Stimulated activated CD8-positive, alpha-beta memory T cell treated with anti-CD3 and anti-CD28 coated beads, Interleukin-7, amount 100 ng/mL, for 24 hours (primary cell): ENCODE measurements around the gene ULK4.

Experiments
- DNase-seq: peaks from one replicate; pipeline ENCODE4 v3.0.0-alpha.2; 2020; ENCODE audit warnings: low read depth

ULK4 gene

GRCh38 chr3:41362638-41363559 lies 599.0 kb downstream of the ULK4 start:
- DNase-seq, result no peak

- no peak for DNase-seq
These were observed 604.6 kb downstream of the ULK4 start for GRCh38 chr3:41357271-41357670.

GRCh38 chr3:41356775-41357174 lies 605.1 kb downstream of the ULK4 start:
- no peak for DNase-seq

GRCh38 chr3:41352510-41352909 lies 609.4 kb downstream of the ULK4 start:
- no peak for DNase-seq

- no peak for DNase-seq
These were observed 611.5 kb downstream of the ULK4 start for GRCh38 chr3:41350441-41350840.

GRCh38 chr3:41348401-41348800 lies 613.5 kb downstream of the ULK4 start:
- DNase-seq, result no peak

- DNase-seq, result no peak
These were observed 615.1 kb downstream of the ULK4 start for GRCh38 chr3:41346698-41347270.

- no peak for DNase-seq
These were observed 616.1 kb downstream of the ULK4 start for GRCh38 chr3:41345788-41346187.

- DNase-seq, result no peak
These were observed 622.1 kb downstream of the ULK4 start for GRCh38 chr3:41339758-41340157.

- no peak for DNase-seq
These were observed 623.6 kb downstream of the ULK4 start for GRCh38 chr3:41338276-41338675.

- no peak for DNase-seq
These were observed 627.5 kb downstream of the ULK4 start for GRCh38 chr3:41334426-41334825.

GRCh38 chr3:41331041-41331440 lies 630.9 kb downstream of the ULK4 start:
- no peak for DNase-seq

GRCh38 chr3:41330465-41330864 lies 631.4 kb downstream of the ULK4 start:
- DNase-seq, result no peak

- DNase-seq, result no peak
These were observed 632.0 kb downstream of the ULK4 start for GRCh38 chr3:41329881-41330280.

GRCh38 chr3:41328926-41329325 lies 633.0 kb downstream of the ULK4 start:
- no peak for DNase-seq

- DNase-seq, result no peak
These were observed 634.2 kb downstream of the ULK4 start for GRCh38 chr3:41327718-41328117.

GRCh38 chr3:41324156-41324475 lies 637.8 kb downstream of the ULK4 start:
- no peak for DNase-seq

- DNase-seq, result no peak
These were observed 638.3 kb downstream of the ULK4 start for GRCh38 chr3:41323467-41324155.

GRCh38 chr3:41321642-41321980 lies 640.3 kb downstream of the ULK4 start:
- no peak for DNase-seq

GRCh38 chr3:41320953-41321641 lies 640.8 kb downstream of the ULK4 start:
- DNase-seq, result no peak

GRCh38 chr3:41318520-41318919 lies 643.4 kb downstream of the ULK4 start:
- DNase-seq, result no peak

- no peak for DNase-seq
These were observed 644.2 kb downstream of the ULK4 start for GRCh38 chr3:41317718-41318117.

GRCh38 chr3:41317298-41317697 lies 644.6 kb downstream of the ULK4 start:
- DNase-seq, result no peak
